H1 (cell line): ENCODE measurements around the gene ZNF3. TPM values are rescaled to one million over a fixed set of nuclear protein-coding genes. Genes with fewer than 3 reads are reported as not detected.

ENCODE experiments used
- CTCF ChIA-PET: fragments of 300-600 bp; sonication (Branson Sonifier 250); formaldehyde crosslinking; loops from one replicate; lab custom pipeline; 2021; ENCODE audit not compliant: partially characterized antibody; lab: Charles Lee
- POLR2A ChIA-PET: fragments of 300-600 bp; sonication (Branson Sonifier 250); formaldehyde crosslinking; loops from one replicate; lab custom pipeline; 2021; ENCODE audit warnings: inconsistent platforms; ENCODE audit not compliant: partially characterized antibody; lab: Charles Lee
- DNase-seq, 2 experiments: peaks; one replicate each; pipeline versions ENCODE4 v3.0.0 to v3.0.0-alpha.2; 2010 to 2022; ENCODE audit warnings: low spot score in 2 of 2, low read depth in 1 of 2, mixed read lengths in 1 of 2
- FAIRE-seq: peaks from 2 replicates; lab custom pipeline; 2011; peaks lifted over from hg19 to GRCh38; lab: Jason Lieb, UNC
- H2AFZ ChIP-seq: 2 replicates; pipeline ENCODE4 v1.8.1; 2012; ENCODE audit warnings: low read length, inconsistent platforms
- H2AK5ac ChIP-seq: 2 replicates; pipeline ENCODE4 v1.6.1; 2013; ENCODE audit warnings: low read depth, low read length
- H2BK120ac ChIP-seq: replicated peaks from 2 replicates; pipeline ENCODE3; 2013; ENCODE audit warnings: low read depth, low read length, inconsistent platforms
- H2BK12ac ChIP-seq: 2 replicates; pipeline ENCODE4 v1.6.1; 2013; ENCODE audit warnings: low read depth, low read length
- H2BK15ac ChIP-seq: 2 replicates; pipeline ENCODE4 v1.6.1; 2013; ENCODE audit warnings: low read length
- H2BK20ac ChIP-seq: 2 replicates; pipeline ENCODE4 v1.6.1; 2013; ENCODE audit warnings: low read length
- H2BK5ac ChIP-seq: 2 replicates; pipeline ENCODE4 v1.6.1; 2013; ENCODE audit warnings: low read depth, low read length
- H3K14ac ChIP-seq: 2 replicates; pipeline ENCODE4 v1.6.1; 2013; ENCODE audit warnings: inconsistent platforms; ENCODE audit not compliant: insufficient read length
- H3K18ac ChIP-seq: 2 replicates; pipeline ENCODE4 v1.6.1; 2013; ENCODE audit warnings: low read length; ENCODE audit errors: extremely low read depth
- H3K23ac ChIP-seq: 2 replicates; pipeline ENCODE4 v1.6.1; 2013; ENCODE audit warnings: inconsistent platforms; ENCODE audit not compliant: insufficient read length
- H3K23me2 ChIP-seq: 2 replicates; pipeline ENCODE4 v1.6.1; 2013; ENCODE audit warnings: low read depth, low read length
- H3K27ac ChIP-seq: 2 replicates; pipeline ENCODE4 v1.6.1; 2011; ENCODE audit warnings: low read depth, low read length, inconsistent platforms
- H3K27me3 ChIP-seq, 4 experiments: replicated peaks in 1 of 4; 1 replicate in 1 of 4; 2 replicates in 3 of 4; pipeline versions ENCODE4 v1.6.1 to v1.8.1; 2011 to 2013; ENCODE audit warnings: low read length in 3 of 4, mild to moderate bottlenecking in 3 of 4, inconsistent platforms in 2 of 4, mixed read lengths in 2 of 4, moderate library complexity in 1 of 4; ENCODE audit not compliant: control insufficient read depth in 3 of 4, insufficient read depth in 3 of 4; ENCODE audit errors: extremely low read depth in 1 of 4
- H3K36me3 ChIP-seq, 4 experiments: 2 replicates each; pipeline versions ENCODE4 v1.6.1 to v1.8.1; 2011 to 2013; ENCODE audit warnings: mild to moderate bottlenecking in 4 of 4, low read length in 3 of 4, moderate library complexity in 2 of 4, control low read depth in 1 of 4, inconsistent platforms in 1 of 4; ENCODE audit not compliant: insufficient read depth in 4 of 4, control insufficient read depth in 2 of 4
- H3K4ac ChIP-seq: replicated peaks from 2 replicates; pipeline ENCODE3; 2013; ENCODE audit warnings: low read length, low read depth, mixed read lengths, inconsistent platforms; ENCODE audit not compliant: insufficient read length
- H3K4me1 ChIP-seq, 4 experiments: replicated peaks in 1 of 4; 1 replicate in 1 of 4; 2 replicates in 3 of 4; pipeline versions ENCODE4 v1.6.1 to v1.8.1; 2011 to 2013; ENCODE audit warnings: low read length in 3 of 4, inconsistent platforms in 2 of 4, mixed read lengths in 1 of 4; ENCODE audit not compliant: insufficient read depth in 4 of 4, control insufficient read depth in 3 of 4
- H3K4me2 ChIP-seq, 2 experiments: 2 replicates each; pipeline versions ENCODE4 v1.6.1 to v1.8.1; 2011 to 2013; ENCODE audit warnings: low read depth in 2 of 2, low read length in 2 of 2, control low read depth in 1 of 2, inconsistent platforms in 1 of 2, mild to moderate bottlenecking in 1 of 2; ENCODE audit not compliant: insufficient read depth in 1 of 2
- H3K4me3 ChIP-seq, 4 experiments: fragments of 200-600, 300-600 bp in 1 of 4; sonication (generic), shearing (Covaris generic), sonication (Bioruptor Twin) in 1 of 4; 2 replicates each; pipeline versions ENCODE4 v1.5.1 to v1.8.1; 2011 to 2016; ENCODE audit warnings: low read length in 4 of 4, low read depth in 3 of 4, control low read depth in 2 of 4, inconsistent platforms in 2 of 4, mild to moderate bottlenecking in 2 of 4, mixed read lengths in 1 of 4, moderate library complexity in 1 of 4; ENCODE audit not compliant: insufficient read depth in 2 of 4; ENCODE audit errors: extremely low read depth in 1 of 4
- H3K56ac ChIP-seq: replicated peaks from 2 replicates; pipeline ENCODE3; 2013; ENCODE audit warnings: low read depth, mild to moderate bottlenecking, mixed read lengths, low read length, inconsistent platforms; ENCODE audit not compliant: insufficient read length
- H3K79me1 ChIP-seq: 2 replicates; pipeline ENCODE4 v1.6.1; 2013; ENCODE audit warnings: low read depth, low read length, control low read depth
- H3K79me2 ChIP-seq, 2 experiments: 2 replicates each; pipeline versions ENCODE4 v1.6.1 to v1.8.1; 2012 to 2013; ENCODE audit warnings: low read length in 2 of 2, mild to moderate bottlenecking in 2 of 2, inconsistent platforms in 1 of 2; ENCODE audit not compliant: insufficient read depth in 2 of 2, control insufficient read depth in 1 of 2
- H3K9ac ChIP-seq, 4 experiments: replicated peaks in 1 of 4; 1 replicate in 1 of 4; 2 replicates in 3 of 4; pipeline versions ENCODE4 v1.6.1 to v1.8.1; 2011 to 2013; ENCODE audit warnings: low read depth in 3 of 4, low read length in 3 of 4, control low read depth in 2 of 4, mild to moderate bottlenecking in 2 of 4, moderate library complexity in 2 of 4, inconsistent platforms in 1 of 4; ENCODE audit errors: extremely low read depth in 1 of 4
- H3K9me3 ChIP-seq, 2 experiments: 2 replicates each; pipeline versions ENCODE4 v1.6.1 to v1.8.1; 2012 to 2013; ENCODE audit warnings: mild to moderate bottlenecking in 2 of 2, moderate library complexity in 2 of 2, control low read depth in 1 of 2, inconsistent platforms in 1 of 2, low read depth in 1 of 2, low read length in 1 of 2, mixed read lengths in 1 of 2; ENCODE audit not compliant: insufficient read depth in 2 of 2
- H4K20me1 ChIP-seq, 2 experiments: replicated peaks in 1 of 2; 2 replicates each; pipeline versions ENCODE3 to v1.8.1; 2011 to 2013; ENCODE audit warnings: inconsistent platforms in 2 of 2, low read length in 2 of 2, mild to moderate bottlenecking in 1 of 2; ENCODE audit not compliant: insufficient read depth in 2 of 2, control insufficient read depth in 1 of 2
- H4K5ac ChIP-seq: 2 replicates; pipeline ENCODE4 v1.6.1; 2013; ENCODE audit warnings: low read length, low read depth, mixed read lengths, inconsistent platforms; ENCODE audit not compliant: insufficient read length
- H4K8ac ChIP-seq: 2 replicates; pipeline ENCODE4 v1.8.0; 2013; ENCODE audit warnings: mild to moderate bottlenecking, moderate library complexity, low read length, inconsistent platforms; ENCODE audit not compliant: insufficient read depth; ENCODE audit errors: extremely low read depth
- H4K91ac ChIP-seq: replicated peaks from 2 replicates; pipeline ENCODE3; 2013; ENCODE audit warnings: low read length, mixed read lengths, inconsistent platforms; ENCODE audit not compliant: insufficient read length
- BRCA1 ChIP-seq: IDR thresholded peaks from 2 replicates; pipeline ENCODE4 v1.6.1; 2012; ENCODE audit warnings: low read depth, low read length, improper control_type of control experiment
- CREB1 ChIP-seq: IDR thresholded peaks from 2 replicates; pipeline ENCODE4 v1.6.1; 2012; ENCODE audit warnings: inconsistent platforms
- CTBP2 ChIP-seq: IDR thresholded peaks from 2 replicates; pipeline ENCODE4 v1.7.0; 2011; ENCODE audit warnings: borderline replicate concordance, mild to moderate bottlenecking, moderate library complexity, mixed read lengths, low read length; ENCODE audit not compliant: insufficient read depth, insufficient read length
- EZH2 ChIP-seq: fragments of 200-600 bp; sonication (generic); IDR thresholded peaks from 2 replicates; pipeline ENCODE4 v1.7.1; 2012; ENCODE audit warnings: low read depth, mild to moderate bottlenecking, moderate library complexity, low read length, inconsistent platforms; ENCODE audit not compliant: severe bottlenecking
- FOSL1 ChIP-seq: IDR thresholded peaks from 2 replicates; pipeline ENCODE4 v1.6.1; 2011; ENCODE audit warnings: mild to moderate bottlenecking, low read depth, low read length, moderate library complexity; ENCODE audit not compliant: insufficient read depth
- HDAC2 ChIP-seq, 2 experiments: fragments of 300-600 bp in 1 of 2; sonication (generic) in 1 of 2; IDR thresholded peaks; 2 replicates each; pipeline ENCODE4 v1.6.1; 2011 to 2012; ENCODE audit warnings: low read depth in 2 of 2, low read length in 2 of 2, mild to moderate bottlenecking in 2 of 2, moderate library complexity in 2 of 2, borderline replicate concordance in 1 of 2, inconsistent platforms in 1 of 2
- HDAC6 ChIP-seq: IDR thresholded peaks from one replicate; pipeline ENCODE4 v1.7.1; 2012; ENCODE audit warnings: low read depth, mild to moderate bottlenecking, inconsistent platforms, low read length, moderate library complexity
- KDM1A ChIP-seq: fragments of 200-600, 300-600 bp; sonication (generic); IDR thresholded peaks from 2 replicates; pipeline ENCODE4 v1.7.1; 2016; ENCODE audit warnings: mild to moderate bottlenecking, low read length, borderline replicate concordance
- KDM5A ChIP-seq: fragments of 200-600 bp; IDR thresholded peaks from 2 replicates; pipeline ENCODE4 v1.7.1; 2012; ENCODE audit warnings: mild to moderate bottlenecking, low read length, inconsistent platforms, mixed read lengths
- NANOG ChIP-seq: IDR thresholded peaks from 2 replicates; pipeline ENCODE4 v1.6.1; 2011; ENCODE audit warnings: low read length, low read depth, mild to moderate bottlenecking, inconsistent platforms; ENCODE audit not compliant: insufficient read depth, poor library complexity, severe bottlenecking
- SAP30 ChIP-seq: fragments of 300-600 bp; sonication (generic); IDR thresholded peaks from 2 replicates; pipeline ENCODE4 v1.7.1; 2012; ENCODE audit warnings: low read length, moderate library complexity, mild to moderate bottlenecking, inconsistent platforms; ENCODE audit not compliant: insufficient read depth, insufficient replicate concordance
- SP1 ChIP-seq: IDR thresholded peaks from 2 replicates; pipeline ENCODE4 v1.6.1; 2011; ENCODE audit warnings: low read depth, low read length
- SP4 ChIP-seq: IDR thresholded peaks from 2 replicates; pipeline ENCODE4 v1.6.1; 2012; ENCODE audit warnings: low read length, inconsistent platforms
- SUZ12 ChIP-seq: fragments of 200-600 bp; sonication (generic); IDR thresholded peaks from 2 replicates; pipeline ENCODE4 v1.6.1; 2012; ENCODE audit warnings: mild to moderate bottlenecking, inconsistent platforms, low read length, moderate library complexity, mixed read lengths
- WGBS, 2 experiments: shearing (Covaris generic) in 1 of 2; methylation state at CpG; one replicate each; pipeline versions ENCODE4 v1.1.6 to v1.1.7; 2013 to 2015; ENCODE audit warnings: low lambda C conversion rate in 2 of 2, mixed read lengths in 2 of 2, inconsistent platforms in 1 of 2, low coverage in 1 of 2, missing lambda C conversion rate in 1 of 2; ENCODE audit not compliant: insufficient replicate concordance in 2 of 2, insufficient coverage in 1 of 2, insufficient read length in 1 of 2; ENCODE audit errors: extremely low coverage in 1 of 2, missing lambda C conversion rate in 1 of 2; 5-methylcytosine and 5-hydroxymethylcytosine counted together
- polyA plus RNA-seq, 7 experiments: library from polyadenylated mRNA; depleted of rRNA in 3 of 7; stranded (reverse) in 5 of 7; unstranded in 2 of 7; fragments of >200 nt in 5 of 7; fragments of 200-250 nt in 2 of 7; gene quantifications; 1 replicate in 5 of 7; 2 replicates in 1 of 7; 4 replicates in 1 of 7; pipeline versions ENCODE4 v1.2.1 to v1.2.3, GENCODE V29; 2011 to 2013; ENCODE audit warnings: missing spikeins in 2 of 7, mixed read lengths in 2 of 7
- total RNA-seq: library from RNA; stranded (reverse); fragmentation: NEBNext Ultra II Directional; extraction: Animal tissue kit (Norgen Biotek cat#: 25700); gene quantifications from 2 replicates; pipeline ENCODE4 v1.2.1, GENCODE V29; 2021

The ZNF3 gene
- total and polyA plus RNA-seq, 2 of the 8 experiments (the other 6 are each of a cell fraction or from before 2014, with no cell fraction given): 26.9 to 49.1 TPM

DNA sequence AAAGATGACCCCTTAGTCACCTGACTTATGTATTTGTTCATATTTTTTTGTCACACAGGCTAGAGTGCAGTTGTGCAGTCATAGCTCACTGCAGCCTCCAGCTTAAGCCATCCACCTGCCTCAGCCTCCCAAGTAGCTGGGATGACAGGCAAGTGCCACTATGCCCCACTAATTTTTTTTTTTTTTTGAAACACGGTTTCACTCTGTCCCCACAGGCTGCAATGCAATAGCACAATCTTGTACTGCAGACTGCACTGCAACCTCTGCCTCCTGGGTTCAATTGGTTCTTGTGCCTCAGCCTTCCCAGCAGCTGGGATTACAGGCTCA lies 47.1 kb upstream of the ZNF3 start:
- Histone ChIP-seq H4K5ac (no peak overlapping the region), H3K18ac (no peak overlapping the region), H2BK120ac (no peak overlapping the region), H3K4me1 (peaks cover 0 to 8% (median 0%) of the 10 kb centered on the region in 4 experiments; a peak in 2 of 7 replicates), H3K79me1 (no peaks in the 10 kb centered on the region), H3K9ac (no peak overlapping the region), H3K4me3 (no peak overlapping the region), H2BK12ac (no peak overlapping the region), H3K27ac (no peak overlapping the region), H2BK15ac (no peak overlapping the region), H3K4ac (no peak overlapping the region), H3K79me2 (no peaks in the 10 kb centered on the region), H3K9me3 (no peaks in the 10 kb centered on the region), H2AFZ (no peak overlapping the region), H2BK5ac (no peak overlapping the region), H3K27me3 (peaks cover 0 to 11% (median 0%) of the 10 kb centered on the region in 4 experiments; a peak in 2 of 7 replicates), H3K36me3 (no peaks in the 10 kb centered on the region), H4K91ac (no peak overlapping the region), H3K14ac (no peak overlapping the region), H2BK20ac (no peak overlapping the region), H3K23ac (no peak overlapping the region), H3K4me2 (peak overlapping the region; percentile 74 to 90; a peak in 2 of 4 replicates), H3K56ac (no peak overlapping the region), H2AK5ac (no peak overlapping the region), H4K8ac (no peak overlapping the region), H4K20me1 (no peaks in the 10 kb centered on the region), H3K23me2 (peaks cover 8% of the 10 kb centered on the region; the same call in 1 of the 2 replicates)
- DNase-seq: no peak
- 79% methylated on average over 1 of the region's 1 CpG; no CpG with 5 or more reads in 1 of the 2 experiments for WGBS, 2 experiments
- FAIRE-seq: no peak
- CTCF ChIA-PET: interaction anchor here (0.5 to 9.0 kb wide), 14 partner anchors 17 to 215 kb away, joined by 3 to 108 read pairs (median 4); partner anchors contain the start of genes AP4M1, GAL3ST4, GPC2 and LAMTOR4
- POLR2A ChIA-PET: interaction anchor here (0.6 to 4.1 kb wide), 21 partner anchors 8 to 53 kb away, joined by 3 to 68 read pairs (median 4); partner anchors contain the start of genes AP4M1, GAL3ST4, GPC2 and MCM7
- no peak for TF ChIP-seq CREB1
- TF ChIP-seq KDM1A: no peak
- TF ChIP-seq HDAC6: no peak
- TF ChIP-seq HDAC2 (IDR thresholded peaks at IDR 0.05; ENCODE audit: borderline replicate concordance in 1 of 2, low read depth in 2 of 2, low read length in 2 of 2): no peak
- no peak for TF ChIP-seq SP1
- TF ChIP-seq SAP30: no peak
- no peak for TF ChIP-seq SUZ12
- TF ChIP-seq SP4: no peak
- TF ChIP-seq KDM5A: no peak
- no peak for TF ChIP-seq EZH2
- TF ChIP-seq CTBP2: no peak
- no peak for TF ChIP-seq NANOG
- TF ChIP-seq BRCA1: no peak
- TF ChIP-seq FOSL1: no peak
